HG02943 (cell line): ENCODE measurements around the gene PLAU.
"Not testable (repeated sequence)": the region's sequence is repeated elsewhere in the genome, so short reads cannot be mapped to it uniquely, and the experiment has no call there.

Source experiments
- ATAC-seq: cut with Tn5 transposase; IDR thresholded peaks from one replicate; pipeline ENCODE4 v1.9.1; 2021; ENCODE audit warnings: mild to moderate bottlenecking, low read depth, moderate library complexity; ENCODE audit not compliant: unreplicated experiment

The PLAU gene

DNA sequence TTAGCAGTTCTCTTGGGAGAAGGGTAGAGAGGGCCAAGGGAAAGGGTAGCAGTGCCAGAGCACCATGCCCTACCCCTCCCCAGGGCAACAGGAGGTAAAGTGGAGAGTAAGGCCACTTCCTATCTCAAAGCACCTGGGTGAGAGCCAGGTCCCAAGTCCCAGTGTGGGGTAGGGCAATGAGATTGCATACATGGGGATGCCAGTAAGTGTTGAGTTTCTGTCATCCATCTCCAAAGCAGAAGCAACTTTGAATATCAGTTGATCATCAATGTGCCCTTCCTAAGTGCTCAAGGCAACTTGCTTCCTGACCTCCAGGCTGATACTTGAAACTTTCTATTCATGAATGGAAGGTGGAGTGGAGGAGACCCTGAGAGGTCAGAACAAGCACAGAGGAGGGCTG lies 34.4 kb upstream of the PLAU start:
- ATAC-seq = no peak

GRCh38 chr10:73876971-73877370 lies 34.0 kb upstream of the PLAU start:
- no peak for ATAC-seq

- no peak for ATAC-seq
These were observed 33.3 kb upstream of the PLAU start for GRCh38 chr10:73877533-73878160.

GRCh38 chr10:73878365-73878764 lies 32.6 kb upstream of the PLAU start:
- no peak for ATAC-seq

- no peak for ATAC-seq
These were observed 31.4 kb upstream of the PLAU start for GRCh38 chr10:73879296-73880173.

- no peak for ATAC-seq
These were observed 29.6 kb upstream of the PLAU start for GRCh38 chr10:73881221-73881919.

GRCh38 chr10:73884017-73884416 lies 26.9 kb upstream of the PLAU start:
- ATAC-seq = no peak

DNA sequence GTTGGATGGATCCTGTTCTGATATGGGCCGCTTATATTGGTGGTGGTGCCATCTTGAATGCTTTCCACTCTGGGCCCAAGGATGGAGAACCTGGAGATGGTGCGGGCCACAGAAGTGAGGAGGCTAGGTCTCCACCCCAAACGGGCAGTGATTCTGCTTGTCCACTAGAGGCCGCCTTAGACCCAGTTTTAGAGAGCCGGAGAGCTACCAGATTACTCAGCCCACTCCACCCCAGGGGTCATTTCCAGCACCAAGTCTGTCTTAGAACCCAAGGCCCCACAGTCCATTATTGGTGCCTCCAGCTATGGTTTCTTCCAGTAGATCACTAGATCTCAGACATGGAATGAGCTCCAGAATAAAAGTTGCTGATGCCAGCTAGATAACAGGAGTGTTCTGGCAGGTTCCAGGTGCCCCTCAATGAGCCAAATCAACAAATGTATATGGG lies 24.8 kb upstream of the PLAU start:
- no peak for ATAC-seq

DNA sequence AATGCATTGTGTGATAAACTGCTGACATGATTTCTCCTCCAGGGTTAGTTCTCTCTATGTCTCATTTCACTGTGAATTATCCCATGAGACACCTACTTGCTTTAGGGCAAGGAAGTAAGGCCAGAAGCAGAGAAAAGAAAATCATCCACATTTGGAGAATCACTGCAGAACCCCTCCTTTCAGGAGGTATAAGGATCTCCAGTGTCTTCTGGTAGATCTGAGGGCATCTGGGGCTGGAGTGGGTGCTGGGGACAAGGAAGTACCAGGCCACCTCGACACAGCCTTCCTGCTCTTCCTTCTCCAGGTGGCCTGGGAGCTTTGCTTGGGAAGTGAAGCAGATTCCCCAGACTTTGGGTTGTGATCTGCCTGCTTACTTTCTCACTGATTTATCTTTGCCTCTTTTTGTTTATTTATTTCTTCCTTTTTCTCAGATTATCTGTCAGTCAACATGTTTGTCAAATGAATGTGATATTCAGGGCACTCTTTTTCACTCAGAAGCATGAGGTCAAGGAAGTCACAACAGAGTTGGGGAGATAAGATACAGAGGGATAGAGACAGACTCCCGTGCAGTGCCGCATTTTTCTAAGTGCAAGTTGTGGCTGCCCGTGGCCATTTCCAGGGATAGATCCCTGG lies 24.2 kb upstream of the PLAU start:
- ATAC-seq = no peak

DNA sequence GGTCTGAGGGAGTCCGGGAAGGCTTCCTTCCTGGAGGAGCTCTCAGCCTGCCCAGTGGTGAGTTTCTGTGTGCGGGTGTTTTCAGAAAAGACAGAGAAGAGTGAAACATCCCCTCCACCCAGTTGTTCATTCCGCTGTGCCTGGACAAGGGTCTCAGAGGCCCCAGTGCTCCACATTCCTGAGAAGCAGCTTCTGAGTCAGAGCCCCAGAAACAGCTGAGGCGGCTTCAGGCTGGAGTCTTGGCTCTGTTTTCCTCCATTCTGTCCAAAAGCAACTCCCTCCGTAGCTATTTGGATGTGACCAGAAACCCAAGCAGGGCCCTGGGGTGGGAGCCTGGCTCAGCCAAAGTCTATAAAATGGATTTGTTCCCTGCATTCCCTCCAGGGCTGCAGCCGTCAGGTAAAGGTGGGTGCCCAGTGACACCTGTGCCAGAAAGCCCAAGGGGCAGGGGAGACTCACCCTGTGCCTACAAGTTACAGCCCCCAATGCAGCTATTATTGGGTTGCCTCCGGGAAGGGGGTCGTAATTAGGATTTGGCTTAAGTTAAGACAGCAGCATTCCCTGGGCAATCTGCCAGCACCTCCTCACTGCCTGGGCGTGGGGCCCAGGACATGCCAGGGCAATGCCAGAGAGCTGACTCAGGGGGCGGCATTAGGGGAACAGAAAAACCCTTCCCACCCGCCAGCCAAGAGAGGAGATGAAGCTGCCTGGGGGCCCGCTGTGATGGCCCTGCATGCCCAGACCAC lies 23.5 kb upstream of the PLAU start:
- ATAC-seq = no peak

DNA sequence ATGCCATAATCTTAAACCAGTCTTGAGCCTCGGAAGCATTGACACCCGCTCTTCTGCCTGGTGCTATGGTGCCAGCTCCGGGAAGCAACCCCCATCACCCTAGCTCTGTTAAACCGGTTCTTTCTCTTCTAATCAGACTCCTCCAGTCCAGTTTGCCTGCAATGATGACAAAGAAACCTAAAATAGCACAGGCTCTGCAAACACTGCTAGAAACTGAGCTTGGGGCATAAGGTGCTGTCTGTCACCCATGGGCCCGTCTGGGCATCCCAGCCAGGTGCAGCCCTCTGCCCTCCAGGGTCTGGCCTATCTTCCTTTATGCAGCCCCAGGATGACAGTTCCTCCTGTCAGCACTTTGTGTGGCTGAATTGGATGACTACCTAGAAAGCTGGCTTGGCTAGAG lies 22.4 kb upstream of the PLAU start:
- ATAC-seq = no peak

DNA sequence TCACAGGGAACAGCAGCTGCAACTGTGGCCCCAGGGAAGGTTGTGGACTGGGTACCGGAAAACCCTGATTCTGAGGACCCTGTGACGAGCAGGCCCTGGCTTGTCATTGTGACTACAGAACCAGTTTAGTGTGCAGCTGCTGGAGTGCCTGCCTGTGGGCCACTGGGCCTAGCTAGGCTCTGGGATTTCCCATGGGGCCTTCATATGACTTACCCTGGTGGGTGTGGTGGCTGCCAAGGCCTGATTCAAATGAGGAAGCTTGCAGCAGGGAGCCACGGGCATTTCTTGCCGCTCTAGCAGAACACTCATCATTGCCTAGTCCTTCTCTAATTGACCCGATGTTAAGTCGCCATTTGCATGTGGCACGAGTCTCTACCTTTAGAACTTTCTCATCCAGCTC lies 21.9 kb upstream of the PLAU start:
- ATAC-seq = no peak

- not testable (repeated sequence) for ATAC-seq
These were observed 21.5 kb upstream of the PLAU start for GRCh38 chr10:73889416-73889815.

- ATAC-seq = no peak
These were observed 20.7 kb upstream of the PLAU start for GRCh38 chr10:73890261-73890660.

- not testable (repeated sequence) for ATAC-seq
These were observed 20.1 kb upstream of the PLAU start for GRCh38 chr10:73890830-73891229.

DNA sequence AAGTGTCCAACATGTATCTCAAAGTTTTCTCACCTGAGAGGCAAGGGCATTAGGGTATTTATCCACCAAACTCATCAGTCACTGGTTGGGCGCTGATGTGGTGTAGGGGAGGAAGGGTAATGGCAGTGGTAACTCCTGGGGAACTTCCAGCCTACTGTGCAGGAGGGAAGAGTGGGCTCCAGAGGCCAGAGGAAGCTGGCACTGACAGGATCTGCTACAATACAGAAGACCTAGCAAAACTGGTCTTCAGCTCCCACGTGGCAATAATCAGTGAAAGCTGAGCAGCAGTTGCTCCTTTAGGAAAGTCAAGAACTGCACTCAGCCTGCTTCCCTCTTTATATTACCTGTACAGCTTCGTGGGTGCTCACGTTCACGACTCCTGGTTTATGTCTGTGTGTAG lies 19.4 kb upstream of the PLAU start:
- ATAC-seq = no peak

- no peak for ATAC-seq
These were observed 18.5 kb upstream of the PLAU start for GRCh38 chr10:73892310-73893030.

DNA sequence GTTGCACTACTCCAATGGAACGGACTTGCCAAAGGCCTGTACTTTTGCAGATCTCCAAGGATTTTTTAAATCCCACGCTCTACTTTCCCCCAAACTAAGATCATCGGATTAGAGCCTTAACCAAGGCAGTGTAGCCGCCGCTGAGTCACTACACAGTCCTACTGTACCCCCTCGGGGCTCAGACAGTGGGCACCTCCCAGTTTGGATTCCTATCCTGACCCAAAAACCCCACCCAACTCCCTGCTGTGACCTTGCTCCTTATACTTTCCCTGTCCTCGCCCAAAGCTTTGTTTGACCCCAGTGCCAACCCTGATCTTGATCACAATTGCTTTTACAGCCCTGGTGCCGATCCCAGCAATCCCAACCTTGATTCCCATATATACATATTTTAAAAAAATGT lies 17.5 kb upstream of the PLAU start:
- ATAC-seq = no peak

- no peak for ATAC-seq
These were observed 16.5 kb upstream of the PLAU start for GRCh38 chr10:73894245-73894971.
